Brain microvascular endothelial cell (primary cell): ENCODE results near the gene MRPL4.
A peak's percentile ranks its signal among the peaks of the same experiment; 100 is the strongest.

Experiments
- DNase-seq: peaks from one replicate; pipeline ENCODE4 v3.0.0-alpha.2; 2020
- H3K27ac ChIP-seq: fragments of 250-450 bp; sonication (Bioruptor Pico); 2 replicates; pipeline ENCODE4 v1.5.1; 2020; ENCODE audit warnings: mild to moderate bottlenecking, moderate library complexity
- H3K27me3 ChIP-seq: fragments of 250-450 bp; sonication (Bioruptor Pico); replicated peaks from 2 replicates; pipeline ENCODE4 v1.5.1; 2020; ENCODE audit warnings: mild to moderate bottlenecking
- H3K36me3 ChIP-seq: fragments of 250-450 bp; sonication (Bioruptor Pico); replicated peaks from 2 replicates; pipeline ENCODE4 v1.5.1; 2020; ENCODE audit warnings: mild to moderate bottlenecking
- H3K4me3 ChIP-seq: 2 replicates; pipeline ENCODE4 v1.5.1; 2011; ENCODE audit warnings: low read depth, mild to moderate bottlenecking, control low read depth, low read length, moderate library complexity
- CTCF ChIP-seq: IDR thresholded peaks from 2 replicates; pipeline ENCODE4 v1.5.1; 2011; ENCODE audit warnings: low read depth, mild to moderate bottlenecking, moderate library complexity, low read length, control low read depth, inconsistent platforms; ENCODE audit errors: missing control alignments
- in situ Hi-C: cut with HindIII; loops from 2 replicates; pipeline ENCODE4 v1.10.0; 2017; ENCODE audit warnings: low sequenced_read_pairs, low pct_ligation_motif_present

Gene MRPL4

GRCh38 chr19:10292206-10292788 lies 40.3 kb downstream of the MRPL4 start:
- Histone ChIP-seq H3K27ac (no peak overlapping the region), H3K27me3 (peaks cover 60% of the 10 kb centered on the region), H3K36me3 (no peaks in the 10 kb centered on the region), H3K4me3 (peak overlapping the region; percentile 39)
- no peak for DNase-seq
- in situ Hi-C loops: no loop called here
- TF ChIP-seq CTCF: no peak

GRCh38 chr19:10292789-10293636 lies 41.0 kb downstream of the MRPL4 start:
- TF ChIP-seq CTCF: no peak
- Histone ChIP-seq H3K36me3 (no peaks in the 10 kb centered on the region), H3K4me3 (no peak overlapping the region), H3K27me3 (peaks cover 60% of the 10 kb centered on the region), H3K27ac (no peak overlapping the region)
- in situ Hi-C loops: no loop called here
- no peak for DNase-seq

- Histone ChIP-seq H3K27me3 (peaks cover 60% of the 10 kb centered on the region), H3K36me3 (no peaks in the 10 kb centered on the region), H3K27ac (no peak overlapping the region), H3K4me3 (no peak overlapping the region)
- no peak for DNase-seq
- TF ChIP-seq CTCF: no peak
- in situ Hi-C loops: no loop called here
These were observed 41.8 kb downstream of the MRPL4 start for GRCh38 chr19:10293637-10294367.

GRCh38 chr19:10294368-10294697 lies 42.3 kb downstream of the MRPL4 start:
- in situ Hi-C loops: no loop called here
- no peaks in the 10 kb centered on the region for H3K36me3 ChIP-seq
- peak; percentile 40 for TF ChIP-seq CTCF
- H3K27me3 ChIP-seq: peaks cover 60% of the 10 kb centered on the region
- H3K4me3 ChIP-seq: no peak overlapping the region
- H3K27ac ChIP-seq: no peak overlapping the region
- DNase-seq: no peak

- Histone ChIP-seq H3K36me3 (no peaks in the 10 kb centered on the region), H3K27ac (no peak overlapping the region), H3K27me3 (peaks cover 55% of the 10 kb centered on the region), H3K4me3 (peak overlapping the region; percentile 1)
- DNase-seq: no peak
- TF ChIP-seq CTCF: peak; percentile 29
- in situ Hi-C loops: no loop called here
These were observed 43.4 kb downstream of the MRPL4 start for GRCh38 chr19:10295305-10295846.
